HepG2 (cell line): ENCODE data around the gene TNS4. TPM values are rescaled to one million over a fixed set of nuclear protein-coding genes. Genes with fewer than 3 reads are reported as not detected.
A peak's percentile ranks its signal among the peaks of the same experiment; 100 is the strongest.

ENCODE experiments used
- ARHGAP35 ChIP-seq: sonication (generic); formaldehyde crosslinking; IDR thresholded peaks from 2 replicates; pipeline ENCODE4 v1.9.0; 2022; ENCODE audit warnings: mild to moderate bottlenecking, inconsistent platforms, moderate library complexity, missing genetic modification reagents, borderline replicate concordance
- BRD4 ChIP-seq: sonication (generic); formaldehyde crosslinking; IDR thresholded peaks from 2 replicates; pipeline ENCODE4 v1.4.0; 2020; ENCODE audit warnings: missing genetic modification reagents
- CCAR2 ChIP-seq: fragments of 200-400 bp; formaldehyde crosslinking; optimal IDR thresholded peaks from 2 replicates; pipeline ENCODE3; 2018; ENCODE audit warnings: low read depth, mild to moderate bottlenecking, low read length, moderate library complexity
- HNF1A ChIP-seq, 2 experiments: sonication (generic) in 1 of 2; formaldehyde crosslinking in 1 of 2; IDR thresholded peaks; 2 replicates each; pipeline versions ENCODE4 v1.4.0 to v1.6.1; 2016 to 2020; ENCODE audit warnings: borderline replicate concordance in 1 of 2, low read depth in 1 of 2, mild to moderate bottlenecking in 1 of 2, missing genetic modification reagents in 1 of 2
- LBX2 ChIP-seq: sonication (generic); formaldehyde crosslinking; IDR thresholded peaks from 2 replicates; pipeline ENCODE4 v1.5.0; 2020; ENCODE audit warnings: missing genetic modification reagents, mild to moderate bottlenecking, borderline replicate concordance
- NFYB ChIP-seq: sonication (generic); formaldehyde crosslinking; IDR thresholded peaks from 2 replicates; pipeline ENCODE4 v1.4.0; 2020; ENCODE audit warnings: missing genetic modification reagents
- NR2F2 ChIP-seq: IDR thresholded peaks from 2 replicates; pipeline ENCODE4 v1.6.1; 2012; ENCODE audit warnings: low read depth, inconsistent platforms, borderline replicate concordance
- RARG ChIP-seq: sonication (generic); formaldehyde crosslinking; IDR thresholded peaks from 2 replicates; pipeline ENCODE4 v1.4.0; 2020; ENCODE audit warnings: low read depth, mild to moderate bottlenecking, missing genetic modification reagents
- ZBTB37 ChIP-seq: sonication (generic); formaldehyde crosslinking; IDR thresholded peaks from 2 replicates; pipeline ENCODE4 v1.4.0; 2020; ENCODE audit warnings: mild to moderate bottlenecking, missing genetic modification reagents
- ZFP36L1 ChIP-seq: sonication (generic); formaldehyde crosslinking; IDR thresholded peaks from 2 replicates; pipeline ENCODE4 v1.8.0; 2022; ENCODE audit warnings: mild to moderate bottlenecking, missing genetic modification reagents, moderate library complexity
- ZNF350 ChIP-seq: sonication (generic); formaldehyde crosslinking; IDR thresholded peaks from 2 replicates; pipeline ENCODE4 v1.4.0; 2020; ENCODE audit warnings: mild to moderate bottlenecking, low read depth, missing genetic modification reagents, borderline replicate concordance
- ZNF484 ChIP-seq: sonication (generic); formaldehyde crosslinking; IDR thresholded peaks from 2 replicates; pipeline ENCODE4 v1.5.1; 2020; ENCODE audit warnings: mild to moderate bottlenecking, low read depth, missing genetic modification reagents, borderline replicate concordance
- ZNF552 ChIP-seq: sonication (generic); formaldehyde crosslinking; IDR thresholded peaks from 2 replicates; pipeline ENCODE4 v1.9.0; 2022; ENCODE audit warnings: missing genetic modification reagents, mild to moderate bottlenecking, borderline replicate concordance
- ZNF609 ChIP-seq: sonication (generic); formaldehyde crosslinking; IDR thresholded peaks from 2 replicates; pipeline ENCODE4 v1.4.0; 2020; ENCODE audit warnings: mild to moderate bottlenecking, missing genetic modification reagents, borderline replicate concordance
- ZNF776 ChIP-seq: sonication (generic); formaldehyde crosslinking; IDR thresholded peaks from 2 replicates; pipeline ENCODE4 v1.4.0; 2020; ENCODE audit warnings: mild to moderate bottlenecking, missing genetic modification reagents
- ZNF841 ChIP-seq: sonication (generic); formaldehyde crosslinking; IDR thresholded peaks from 2 replicates; pipeline ENCODE4 v1.8.1; 2023; ENCODE audit warnings: missing genetic modification reagents, borderline replicate concordance
- polyA plus RNA-seq, 8 experiments: library from polyadenylated mRNA; depleted of rRNA in 3 of 8; stranded (reverse) in 7 of 8; unstranded in 1 of 8; fragments of >200 nt; fragmentation: Illumina TruSeq in 4 of 8; extraction: Trizol in 4 of 8; gene quantifications; 2 replicates each; pipeline versions ENCODE4 v1.2.1 to v1.2.3, GENCODE V29; 2011 to 2016; ENCODE audit warnings: low read depth in 4 of 8, missing spikeins in 1 of 8, mixed read lengths in 1 of 8; ENCODE audit not compliant: insufficient read depth in 1 of 8
- total RNA-seq, 5 experiments: library from RNA; depleted of rRNA; stranded (reverse); fragments of >200 nt; fragmentation: Illumina TruSeq; extraction: Trizol; gene quantifications; 2 replicates each; pipeline ENCODE4 v1.2.3, GENCODE V29; 2016; ENCODE audit warnings: low read depth in 1 of 5

TNS4 gene
- total and polyA plus RNA-seq, 2 of the 13 experiments (the other 11 are each of a cell fraction or from before 2014, with no cell fraction given) = 0.58 to 2.1 TPM

DNA sequence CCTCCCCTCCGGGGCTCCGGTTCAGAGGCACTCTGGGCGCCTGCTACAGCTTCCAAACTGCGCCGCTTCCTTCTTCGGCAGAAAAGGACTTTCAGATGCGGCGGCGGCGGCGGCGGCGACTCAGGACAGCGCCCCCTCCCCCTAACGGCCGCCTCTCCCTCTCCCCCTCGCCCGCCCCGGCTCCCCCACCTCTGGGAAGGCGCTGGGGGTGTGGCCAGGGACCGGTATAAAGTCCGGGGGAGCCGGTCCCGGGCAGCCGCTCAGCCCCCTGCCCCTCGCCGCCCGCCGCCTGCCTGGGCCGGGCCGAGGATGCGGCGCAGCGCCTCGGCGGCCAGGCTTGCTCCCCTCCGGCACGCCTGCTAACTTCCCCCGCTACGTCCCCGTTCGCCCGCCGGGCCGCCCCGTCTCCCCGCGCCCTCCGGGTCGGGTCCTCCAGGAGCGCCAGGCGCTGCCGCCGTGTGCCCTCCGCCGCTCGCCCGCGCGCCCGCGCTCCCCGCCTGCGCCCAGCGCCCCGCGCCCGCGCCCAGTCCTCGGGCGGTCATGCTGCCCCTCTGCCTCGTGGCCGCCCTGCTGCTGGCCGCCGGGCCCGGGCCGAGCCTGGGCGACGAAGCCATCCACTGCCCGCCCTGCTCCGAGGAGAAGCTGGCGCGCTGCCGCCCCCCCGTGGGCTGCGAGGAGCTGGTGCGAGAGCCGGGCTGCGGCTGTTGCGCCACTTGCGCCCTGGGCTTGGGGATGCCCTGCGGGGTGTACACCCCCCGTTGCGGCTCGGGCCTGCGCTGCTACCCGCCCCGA, 58.0 kb downstream of the TNS4 start, which contains the start of gene IGFBP4 (continued):
- TF ChIP-seq ZNF484 (CRISPR knock-in tag) (peak; percentile 74; the same call in 1 of the 2 replicates), NR2F2 (no peak), NFYB (peak; percentile 26; the same call in 1 of the 2 replicates), ARHGAP35 (CRISPR knock-in tag) (peak; percentile 79; the same call in 1 of the 2 replicates), ZBTB37 (no peak), CCAR2 (no peak), ZNF776 (peak; percentile 92), RARG (CRISPR knock-in tag) (no peak), BRD4 (CRISPR knock-in tag) (peak; percentile 76; the same call in 1 of the 2 replicates), ZFP36L1 (peak; percentile 44; the same call in 1 of the 2 replicates), ZNF350 (CRISPR knock-in tag) (0 out of 2 replicates have a peak, but pooled peaks have one; percentile 21), HNF1A (IDR thresholded peaks at IDR 0.05; ENCODE audit: low read depth) (no peak), HNF1A (CRISPR knock-in tag; IDR thresholded peaks at IDR 0.05; ENCODE audit: borderline replicate concordance) (peak; percentile 64; the same call in 1 of the 2 replicates), ZNF609 (CRISPR knock-in tag) (0 out of 2 replicates have a peak, but pooled peaks have one; percentile 41), ZNF552 (CRISPR knock-in tag) (no peak; the same call in 1 of the 2 replicates), ZNF841 (peak; percentile 96), LBX2 (CRISPR knock-in tag) (peak; percentile 89; the same call in 1 of the 2 replicates)
